Transverse colon (tissue), 4 donors: ENCODE measurements around the gene MARVELD3. TPM values are rescaled to one million over a fixed set of nuclear protein-coding genes. Genes with fewer than 3 reads are reported as not detected.

ENCODE experiments used
- DNase-seq: peaks from one replicate; pipeline ENCODE4 v3.0.0-alpha.2; 2019
- H3K27ac ChIP-seq, 4 donors: fragments of 200-600 bp; sonication (generic); 2 replicates each; pipeline ENCODE4 v1.5.1; 2016 to 2018; ENCODE audit warnings: inconsistent platforms in 4 of 4
- H3K27me3 ChIP-seq: fragments of 200-600 bp; sonication (generic); 2 replicates; pipeline ENCODE4 v1.5.1; 2017; ENCODE audit warnings: inconsistent platforms
- H3K36me3 ChIP-seq, 4 donors: fragments of 200-600 bp; sonication (generic); 2 replicates each; pipeline ENCODE4 v1.5.1; 2017 to 2019; ENCODE audit warnings: inconsistent platforms in 4 of 4
- H3K4me1 ChIP-seq, 4 donors: fragments of 200-600 bp; sonication (generic); 2 replicates each; pipeline ENCODE4 v1.5.1; 2017 to 2020; ENCODE audit warnings: inconsistent platforms in 4 of 4
- H3K4me3 ChIP-seq, 4 donors: fragments of 200-600 bp; sonication (generic); 1 replicate in 1 of 4; 2 replicates in 3 of 4; pipeline versions ENCODE4 v1.5.1 to v1.6.1; 2017 to 2019; ENCODE audit warnings: inconsistent platforms in 4 of 4
- H3K9me3 ChIP-seq, 2 donors: fragments of 200-600 bp; sonication (generic); 2 replicates each; pipeline ENCODE4 v1.5.1; 2017 to 2019; ENCODE audit warnings: inconsistent platforms in 2 of 2
- CTCF ChIP-seq, 5 experiments: fragments of 200-600 bp in 3 of 5; fragments of 450-650 bp in 2 of 5; sonication (generic) in 3 of 5; IDR thresholded peaks; 1 replicate in 2 of 5; 2 replicates in 3 of 5; pipeline ENCODE4 v1.5.1; 2016 to 2017; ENCODE audit warnings: antibody characterized with exemption in 5 of 5, inconsistent platforms in 3 of 5, mild to moderate bottlenecking in 2 of 5, moderate library complexity in 1 of 5
- EP300 ChIP-seq: sonication (generic); formaldehyde crosslinking; IDR thresholded peaks from one replicate; pipeline ENCODE4 v1.6.1; 2017; ENCODE audit warnings: antibody characterized with exemption, low read depth
- POLR2A ChIP-seq: fragments of 450-650 bp; IDR thresholded peaks from one replicate; pipeline ENCODE4 v1.6.1; 2016; ENCODE audit warnings: antibody characterized with exemption, mild to moderate bottlenecking, moderate library complexity
- POLR2AphosphoS5 ChIP-seq, 3 donors: sonication (generic); formaldehyde crosslinking; IDR thresholded peaks; one replicate each; pipeline ENCODE4 v1.6.1; 2016; ENCODE audit warnings: antibody characterized with exemption in 3 of 3
- WGBS, 2 donors: methylation state at CpG; one replicate each; pipeline ENCODE4 v1.1.5; 2018; ENCODE audit warnings: low coverage in 1 of 2; 5-methylcytosine and 5-hydroxymethylcytosine counted together
- in situ Hi-C, 4 donors: fragments of 200-750 bp; cut with MboI; loops; one replicate each; pipeline versions ENCODE4 v1.15.0 to v1.15.1; 2017; ENCODE audit warnings: low sequenced_read_pairs in 3 of 4, low pct_ligation_motif_present in 1 of 4, low pct_unique_long_range_greater_than_20kb in 1 of 4
- intact Hi-C: fragments of 100-400 bp; cut with DNase I; formaldehyde crosslinking; loops from one replicate; pipeline ENCODE4 v1.15.1; 2023; ENCODE audit warnings: low total_unique reads
- total RNA-seq, 4 donors: library from RNA; depleted of rRNA; stranded (reverse); fragments of >200 nt; gene quantifications; one replicate each; pipeline ENCODE4 v1.1.0, GENCODE V29; 2016

MARVELD3 gene
- total RNA-seq, 4 donors from 2014 or later, result 113 to 381 (median 164) TPM

GRCh38 chr16:71645450-71645849 is 19.5 kb downstream of the MARVELD3 start:
- TF ChIP-seq POLR2AphosphoS5 (IDR thresholded peaks at IDR 0.05) (no peak), EP300 (no peak), CTCF (IDR thresholded peaks at IDR 0.05) (peak; percentile 24 to 49 (median 37)), POLR2A (no peak)
- no peak overlapping the region for H3K27ac ChIP-seq
- peaks cover 0 to 13% (median 6%) of the 10 kb centered on the region in 4 donors for H3K36me3 ChIP-seq
- in situ Hi-C loops, result no loop called here
- DNase-seq, result peak; percentile 28
- WGBS, 2 donors, result 76% methylated on average over 4 of the region's 4 CpGs; no CpG with 5 or more reads in 1 of the 2 donors
- no peak overlapping the region for H3K4me3 ChIP-seq
- no peaks in the 10 kb centered on the region for H3K27me3 ChIP-seq
- intact Hi-C loops, result no loop called here
- no peaks in the 10 kb centered on the region for H3K9me3 ChIP-seq
- H3K4me1 ChIP-seq, result no peaks in the 10 kb centered on the region

DNA sequence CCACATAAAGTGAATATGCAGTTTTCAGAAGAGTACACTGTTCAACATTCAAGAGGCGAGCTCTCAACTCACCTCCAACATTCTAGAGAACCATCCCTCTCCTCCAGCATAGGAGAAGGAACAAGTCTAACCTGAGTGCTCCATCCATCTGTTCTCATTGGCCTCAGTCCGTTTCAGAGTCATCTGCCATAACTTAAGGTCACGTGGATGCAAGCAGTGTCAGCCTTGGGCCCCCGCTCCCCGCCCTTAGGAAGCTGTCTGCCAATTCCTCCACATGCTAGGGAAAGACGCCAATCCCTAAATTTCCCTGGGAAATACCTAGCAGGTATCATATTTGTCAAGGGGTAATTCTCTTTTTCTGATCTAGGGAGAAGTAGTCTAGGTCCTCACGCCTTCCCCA is 21.4 kb downstream of the MARVELD3 start:
- DNase-seq, result no peak
- intact Hi-C loops, result no loop called here
- H3K36me3 ChIP-seq, result peaks cover 0 to 17% (median 6%) of the 10 kb centered on the region in 4 donors
- H3K9me3 ChIP-seq, result no peaks in the 10 kb centered on the region
- H3K27me3 ChIP-seq, result no peaks in the 10 kb centered on the region
- H3K27ac ChIP-seq, result no peak overlapping the region
- no peak for TF ChIP-seq CTCF (IDR thresholded peaks at IDR 0.05)
- no peak for TF ChIP-seq EP300
- TF ChIP-seq POLR2AphosphoS5 (IDR thresholded peaks at IDR 0.05), result no peak
- no peak for TF ChIP-seq POLR2A
- no peak overlapping the region for H3K4me3 ChIP-seq
- no peaks in the 10 kb centered on the region for H3K4me1 ChIP-seq
- 86 to 91% methylated on average over 4 to 7 of the region's 7 CpGs for WGBS, 2 donors
- in situ Hi-C loops, result no loop called here

GRCh38 chr16:71648162-71648561 is 22.2 kb downstream of the MARVELD3 start:
- H3K27ac ChIP-seq, result no peak overlapping the region
- H3K9me3 ChIP-seq, result no peaks in the 10 kb centered on the region
- H3K36me3 ChIP-seq, result peaks cover 0 to 24% (median 6%) of the 10 kb centered on the region in 4 donors
- no peak overlapping the region for H3K4me3 ChIP-seq
- TF ChIP-seq EP300 (no peak), POLR2A (no peak), CTCF (IDR thresholded peaks at IDR 0.05) (no peak), POLR2AphosphoS5 (IDR thresholded peaks at IDR 0.05) (no peak)
- in situ Hi-C loops (no loop called here), intact Hi-C loops (no loop called here)
- no peak for DNase-seq
- WGBS, 2 donors, result 100% methylated on average over 2 of the region's 2 CpGs
- no peaks in the 10 kb centered on the region for H3K27me3 ChIP-seq
- no peaks in the 10 kb centered on the region for H3K4me1 ChIP-seq

DNA sequence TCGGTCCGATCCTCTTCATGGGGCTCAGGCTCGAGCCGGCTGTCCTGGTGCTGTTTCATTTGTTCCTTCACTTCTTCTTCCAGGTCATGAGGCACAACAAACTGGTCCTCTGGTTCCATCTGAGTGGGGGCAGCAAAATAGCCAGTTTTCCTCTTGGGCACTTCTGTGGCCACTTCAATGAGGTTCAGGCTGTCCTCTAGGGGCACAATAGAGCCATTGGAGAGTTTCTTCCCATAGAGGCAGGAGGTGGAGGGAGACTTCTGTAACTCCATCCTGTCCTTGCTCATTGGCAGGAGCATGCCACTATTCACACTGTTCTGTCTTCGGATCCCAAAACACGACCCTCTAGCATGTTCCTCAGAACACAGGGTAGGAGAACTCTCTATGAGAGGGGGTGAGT is 22.9 kb downstream of the MARVELD3 start:
- no peak for DNase-seq
- no peak for TF ChIP-seq POLR2AphosphoS5 (IDR thresholded peaks at IDR 0.05)
- TF ChIP-seq CTCF (IDR thresholded peaks at IDR 0.05), result peak in 3 of 5 experiments; percentile 24 to 31 (median 27)
- WGBS, 2 donors, result 81% methylated on average over 6 of the region's 6 CpGs; no CpG with 5 or more reads in 1 of the 2 donors

More for the DNA sequence above, 22.9 kb downstream of the MARVELD3 start:
- intact Hi-C loops (no loop called here), in situ Hi-C loops (no loop called here)
- no peaks in the 10 kb centered on the region for H3K27me3 ChIP-seq
- H3K36me3 ChIP-seq, result peaks cover 0 to 24% (median 6%) of the 10 kb centered on the region in 4 donors
- H3K9me3 ChIP-seq, result no peaks in the 10 kb centered on the region
- H3K4me3 ChIP-seq, result no peak overlapping the region
- H3K4me1 ChIP-seq, result no peaks in the 10 kb centered on the region
- no peak overlapping the region for H3K27ac ChIP-seq
